Loucy (cell line): ENCODE results near the gene SLC38A7.

Experiments
- EZH2phosphoT487 ChIP-seq: fragments of 200-600 bp; IDR thresholded peaks from 2 replicates; pipeline ENCODE4 v1.6.1; 2018; ENCODE audit warnings: antibody characterized with exemption, mild to moderate bottlenecking, moderate library complexity, borderline replicate concordance
- TF ChIP-seq, protein P1 (sequence below): fragments of 200-600 bp; sonication (generic); conservative IDR thresholded peaks from 2 replicates; pipeline ENCODE4 v1.5.1; 2014; ENCODE audit warnings: mild to moderate bottlenecking, antibody characterized with exemption, low read length

DNA sequence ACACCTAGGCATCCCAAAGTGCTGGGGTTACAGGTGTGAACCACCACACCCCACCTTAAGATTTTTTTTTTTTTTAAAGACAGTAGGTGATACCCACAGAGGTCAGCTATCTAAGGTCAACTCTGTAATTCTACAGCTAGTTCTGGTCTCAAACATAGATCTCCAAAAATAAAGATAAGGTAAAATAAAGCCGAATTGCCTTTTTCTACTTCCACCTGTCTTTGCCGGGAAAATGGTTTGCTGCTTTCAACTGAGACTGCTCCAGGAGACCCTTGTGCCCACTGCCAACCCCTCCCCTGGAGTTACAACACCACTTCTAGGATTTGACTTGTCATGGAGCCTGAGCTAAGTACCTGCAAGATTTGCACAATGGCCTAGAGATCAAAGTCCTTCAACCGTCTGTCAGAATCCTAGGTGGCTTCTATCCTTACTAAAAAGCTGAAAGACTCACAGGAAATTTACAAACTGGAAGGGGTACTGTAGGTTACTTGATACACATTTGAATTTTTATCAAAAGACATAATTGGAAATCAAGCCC lies 50.2 kb downstream of the SLC38A7 start:
- TF ChIP-seq, protein P1, sequence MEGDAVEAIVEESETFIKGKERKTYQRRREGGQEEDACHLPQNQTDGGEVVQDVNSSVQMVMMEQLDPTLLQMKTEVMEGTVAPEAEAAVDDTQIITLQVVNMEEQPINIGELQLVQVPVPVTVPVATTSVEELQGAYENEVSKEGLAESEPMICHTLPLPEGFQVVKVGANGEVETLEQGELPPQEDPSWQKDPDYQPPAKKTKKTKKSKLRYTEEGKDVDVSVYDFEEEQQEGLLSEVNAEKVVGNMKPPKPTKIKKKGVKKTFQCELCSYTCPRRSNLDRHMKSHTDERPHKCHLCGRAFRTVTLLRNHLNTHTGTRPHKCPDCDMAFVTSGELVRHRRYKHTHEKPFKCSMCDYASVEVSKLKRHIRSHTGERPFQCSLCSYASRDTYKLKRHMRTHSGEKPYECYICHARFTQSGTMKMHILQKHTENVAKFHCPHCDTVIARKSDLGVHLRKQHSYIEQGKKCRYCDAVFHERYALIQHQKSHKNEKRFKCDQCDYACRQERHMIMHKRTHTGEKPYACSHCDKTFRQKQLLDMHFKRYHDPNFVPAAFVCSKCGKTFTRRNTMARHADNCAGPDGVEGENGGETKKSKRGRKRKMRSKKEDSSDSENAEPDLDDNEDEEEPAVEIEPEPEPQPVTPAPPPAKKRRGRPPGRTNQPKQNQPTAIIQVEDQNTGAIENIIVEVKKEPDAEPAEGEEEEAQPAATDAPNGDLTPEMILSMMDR, result no peak
- no peak for TF ChIP-seq EZH2phosphoT487
